Measurements from ENCODE around the gene HECTD1. TPM values are rescaled to one million over a fixed set of nuclear protein-coding genes. Genes with fewer than 3 reads are reported as not detected.

HECTD1 gene
- total RNA-seq, 1 experiment from 2014 or later: 160 TPM

DNA sequence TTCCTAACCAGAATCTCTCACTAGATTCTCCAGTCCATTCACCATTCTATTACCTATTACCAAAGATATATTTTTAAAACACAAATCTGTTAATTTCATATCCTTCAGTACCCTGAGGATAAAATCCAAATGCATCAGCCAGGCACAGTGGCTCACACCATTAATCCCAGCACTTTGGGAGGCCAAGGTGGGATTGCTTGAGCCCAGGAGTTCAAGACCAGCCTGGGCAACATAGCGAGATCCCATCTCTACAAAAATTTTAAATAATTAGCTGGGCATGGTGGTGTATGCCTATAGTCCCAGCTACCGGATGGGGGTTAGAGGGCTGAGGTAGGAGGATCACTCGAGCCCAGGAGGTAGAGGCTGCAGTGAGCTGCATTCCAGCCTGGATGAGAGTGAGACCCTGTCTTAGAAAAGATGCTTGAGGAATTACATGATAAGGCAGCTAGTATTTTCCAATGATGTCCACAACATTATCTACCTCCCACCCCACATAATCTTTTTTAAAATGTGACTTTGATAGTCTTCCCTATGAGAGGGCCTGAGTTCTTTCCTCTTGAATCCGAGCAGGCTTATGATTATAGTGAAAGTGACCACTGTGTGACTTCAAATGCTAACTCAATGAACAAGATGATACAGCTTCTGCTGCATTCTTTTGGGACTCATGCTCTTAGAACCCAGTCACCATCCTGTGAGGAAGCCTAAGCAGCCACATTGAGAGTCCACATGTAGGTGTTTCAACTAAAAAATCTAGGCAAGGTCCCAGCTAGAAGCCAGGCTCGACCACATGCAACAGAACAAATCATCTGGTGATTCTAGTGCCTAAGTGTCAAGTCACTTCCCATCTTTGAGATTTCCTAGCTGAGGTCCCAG is 18.0 kb downstream of the HECTD1 start:
- intact Hi-C loops (cut with micrococcal nuclease): no loop called here
- CTCF ChIA-PET: interaction anchor here (1.0 kb wide), 1 partner anchor 19 kb away, joined by 3 read pairs; no protein-coding TSS in a partner anchor
- ATAC-seq: no peak

More for the DNA sequence above, 18.0 kb downstream of the HECTD1 start:
- no peaks in the 10 kb centered on the region for H3K27me3 ChIP-seq (ENCODE audit: insufficient read depth, low read length)
- ChIA-PET RAD21 (ENCODE audit: low non-redundant PET in 1 of 2, low total read pairs in 2 of 2, uncharacterized antibody in 2 of 2, unreplicated experiment in 2 of 2) (no interaction called here), POLR2A (no interaction called here)
- H3K79me2 ChIP-seq (ENCODE audit: insufficient read depth, low read length): peaks cover 100% of the 10 kb centered on the region
- no peak overlapping the region for H3K27ac ChIP-seq (ENCODE audit: low read depth, low read length)
- no peak overlapping the region for H3K4me3 ChIP-seq (replicated peaks in 1 of 2; ENCODE audit: low read depth in 1 of 2, low read length in 2 of 2)
- H2AFZ ChIP-seq (ENCODE audit: low read depth, low read length, poor library complexity, severe bottlenecking): no peak overlapping the region
- H3K4me2 ChIP-seq (ENCODE audit: low read length): no peak overlapping the region
- H3K9ac ChIP-seq (ENCODE audit: low read length): no peak overlapping the region
- no peak for DNase-seq (ENCODE audit: low read depth, low spot score)
- peaks cover 12 to 18% of the 10 kb centered on the region in 2 experiments for H3K4me1 ChIP-seq (ENCODE audit: control insufficient read depth in 1 of 2, insufficient read depth in 2 of 2, low read length in 2 of 2)
- no peaks in the 10 kb centered on the region for H3K9me3 ChIP-seq (ENCODE audit: control insufficient read depth in 1 of 2, insufficient read depth in 1 of 2, low read depth in 1 of 2, low read length in 2 of 2)
- TF ChIP-seq JUND (IDR thresholded peaks at IDR 0.05) (no peak), YY1 (IDR thresholded peaks at IDR 0.05; ENCODE audit: extremely low read depth, insufficient replicate concordance, low read depth, low read length) (no peak), SP1 (IDR thresholded peaks at IDR 0.05; ENCODE audit: low read depth) (no peak), EZH2 (IDR thresholded peaks at IDR 0.05) (no peak), EZH2phosphoT487 (IDR thresholded peaks at IDR 0.05; ENCODE audit: borderline replicate concordance) (no peak), POLR2AphosphoS5 (IDR thresholded peaks at IDR 0.05; ENCODE audit: low read depth, low read length) (no peak), ZNF274 (IDR thresholded peaks at IDR 0.05; ENCODE audit: low read depth, low read length) (no peak), POLR2A (IDR thresholded peaks at IDR 0.05; ENCODE audit: borderline replicate concordance, extremely low read depth, insufficient read depth, insufficient read length) (no peak), CEBPB (IDR thresholded peaks at IDR 0.05; ENCODE audit: low read depth) (no peak), ELF1 (IDR thresholded peaks at IDR 0.05; ENCODE audit: borderline replicate concordance, low read depth) (no peak), SIN3A (IDR thresholded peaks at IDR 0.05; ENCODE audit: low read depth) (no peak), TCF7L2 (IDR thresholded peaks at IDR 0.05; ENCODE audit: borderline replicate concordance, extremely low read depth, insufficient read depth, insufficient read length) (no peak), CBX3 (IDR thresholded peaks at IDR 0.05; ENCODE audit: low read depth) (no peak), ZFX (IDR thresholded peaks at IDR 0.05) (no peak), FOSL1 (IDR thresholded peaks at IDR 0.05; ENCODE audit: low read depth) (no peak)
- TF ChIP-seq, protein P1, sequence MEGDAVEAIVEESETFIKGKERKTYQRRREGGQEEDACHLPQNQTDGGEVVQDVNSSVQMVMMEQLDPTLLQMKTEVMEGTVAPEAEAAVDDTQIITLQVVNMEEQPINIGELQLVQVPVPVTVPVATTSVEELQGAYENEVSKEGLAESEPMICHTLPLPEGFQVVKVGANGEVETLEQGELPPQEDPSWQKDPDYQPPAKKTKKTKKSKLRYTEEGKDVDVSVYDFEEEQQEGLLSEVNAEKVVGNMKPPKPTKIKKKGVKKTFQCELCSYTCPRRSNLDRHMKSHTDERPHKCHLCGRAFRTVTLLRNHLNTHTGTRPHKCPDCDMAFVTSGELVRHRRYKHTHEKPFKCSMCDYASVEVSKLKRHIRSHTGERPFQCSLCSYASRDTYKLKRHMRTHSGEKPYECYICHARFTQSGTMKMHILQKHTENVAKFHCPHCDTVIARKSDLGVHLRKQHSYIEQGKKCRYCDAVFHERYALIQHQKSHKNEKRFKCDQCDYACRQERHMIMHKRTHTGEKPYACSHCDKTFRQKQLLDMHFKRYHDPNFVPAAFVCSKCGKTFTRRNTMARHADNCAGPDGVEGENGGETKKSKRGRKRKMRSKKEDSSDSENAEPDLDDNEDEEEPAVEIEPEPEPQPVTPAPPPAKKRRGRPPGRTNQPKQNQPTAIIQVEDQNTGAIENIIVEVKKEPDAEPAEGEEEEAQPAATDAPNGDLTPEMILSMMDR (IDR thresholded peaks at IDR 0.05 in 2 of 3, conservative IDR thresholded peaks at IDR 0.05 in 1 of 3; ENCODE audit: borderline replicate concordance in 1 of 3, insufficient read depth in 1 of 3, low read depth in 2 of 3, low read length in 2 of 3): no peak
- TF ChIP-seq, protein P2, sequence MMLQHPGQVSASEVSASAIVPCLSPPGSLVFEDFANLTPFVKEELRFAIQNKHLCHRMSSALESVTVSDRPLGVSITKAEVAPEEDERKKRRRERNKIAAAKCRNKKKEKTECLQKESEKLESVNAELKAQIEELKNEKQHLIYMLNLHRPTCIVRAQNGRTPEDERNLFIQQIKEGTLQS (IDR thresholded peaks at IDR 0.05): no peak
- TF ChIP-seq, protein P3, sequence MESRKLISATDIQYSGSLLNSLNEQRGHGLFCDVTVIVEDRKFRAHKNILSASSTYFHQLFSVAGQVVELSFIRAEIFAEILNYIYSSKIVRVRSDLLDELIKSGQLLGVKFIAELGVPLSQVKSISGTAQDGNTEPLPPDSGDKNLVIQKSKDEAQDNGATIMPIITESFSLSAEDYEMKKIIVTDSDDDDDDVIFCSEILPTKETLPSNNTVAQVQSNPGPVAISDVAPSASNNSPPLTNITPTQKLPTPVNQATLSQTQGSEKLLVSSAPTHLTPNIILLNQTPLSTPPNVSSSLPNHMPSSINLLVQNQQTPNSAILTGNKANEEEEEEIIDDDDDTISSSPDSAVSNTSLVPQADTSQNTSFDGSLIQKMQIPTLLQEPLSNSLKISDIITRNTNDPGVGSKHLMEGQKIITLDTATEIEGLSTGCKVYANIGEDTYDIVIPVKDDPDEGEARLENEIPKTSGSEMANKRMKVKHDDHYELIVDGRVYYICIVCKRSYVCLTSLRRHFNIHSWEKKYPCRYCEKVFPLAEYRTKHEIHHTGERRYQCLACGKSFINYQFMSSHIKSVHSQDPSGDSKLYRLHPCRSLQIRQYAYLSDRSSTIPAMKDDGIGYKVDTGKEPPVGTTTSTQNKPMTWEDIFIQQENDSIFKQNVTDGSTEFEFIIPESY (IDR thresholded peaks at IDR 0.05; ENCODE audit: extremely low read depth, insufficient replicate concordance, low read length): no peak
- TF ChIP-seq, protein P4, sequence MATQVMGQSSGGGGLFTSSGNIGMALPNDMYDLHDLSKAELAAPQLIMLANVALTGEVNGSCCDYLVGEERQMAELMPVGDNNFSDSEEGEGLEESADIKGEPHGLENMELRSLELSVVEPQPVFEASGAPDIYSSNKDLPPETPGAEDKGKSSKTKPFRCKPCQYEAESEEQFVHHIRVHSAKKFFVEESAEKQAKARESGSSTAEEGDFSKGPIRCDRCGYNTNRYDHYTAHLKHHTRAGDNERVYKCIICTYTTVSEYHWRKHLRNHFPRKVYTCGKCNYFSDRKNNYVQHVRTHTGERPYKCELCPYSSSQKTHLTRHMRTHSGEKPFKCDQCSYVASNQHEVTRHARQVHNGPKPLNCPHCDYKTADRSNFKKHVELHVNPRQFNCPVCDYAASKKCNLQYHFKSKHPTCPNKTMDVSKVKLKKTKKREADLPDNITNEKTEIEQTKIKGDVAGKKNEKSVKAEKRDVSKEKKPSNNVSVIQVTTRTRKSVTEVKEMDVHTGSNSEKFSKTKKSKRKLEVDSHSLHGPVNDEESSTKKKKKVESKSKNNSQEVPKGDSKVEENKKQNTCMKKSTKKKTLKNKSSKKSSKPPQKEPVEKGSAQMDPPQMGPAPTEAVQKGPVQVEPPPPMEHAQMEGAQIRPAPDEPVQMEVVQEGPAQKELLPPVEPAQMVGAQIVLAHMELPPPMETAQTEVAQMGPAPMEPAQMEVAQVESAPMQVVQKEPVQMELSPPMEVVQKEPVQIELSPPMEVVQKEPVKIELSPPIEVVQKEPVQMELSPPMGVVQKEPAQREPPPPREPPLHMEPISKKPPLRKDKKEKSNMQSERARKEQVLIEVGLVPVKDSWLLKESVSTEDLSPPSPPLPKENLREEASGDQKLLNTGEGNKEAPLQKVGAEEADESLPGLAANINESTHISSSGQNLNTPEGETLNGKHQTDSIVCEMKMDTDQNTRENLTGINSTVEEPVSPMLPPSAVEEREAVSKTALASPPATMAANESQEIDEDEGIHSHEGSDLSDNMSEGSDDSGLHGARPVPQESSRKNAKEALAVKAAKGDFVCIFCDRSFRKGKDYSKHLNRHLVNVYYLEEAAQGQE (IDR thresholded peaks at IDR 0.05; ENCODE audit: low read depth): no peak
- BruUV-seq (replicated peaks): no TSS peak
- H3K36me3 ChIP-seq (ENCODE audit: control insufficient read depth in 1 of 2, insufficient read depth in 2 of 2, low read length in 2 of 2): peaks cover 3 to 6% of the 10 kb centered on the region in 2 experiments; a peak in 1 of 4 replicates
- H3K9me2 ChIP-seq (ENCODE audit: insufficient read depth): no peaks in the 10 kb centered on the region
- peaks cover 3% of the 10 kb centered on the region; the same call in 1 of the 2 replicates for H4K20me1 ChIP-seq (ENCODE audit: insufficient read depth)

Measured in HCT116 (cell line).